ENCODE data around the gene FOXK1. TPM values are rescaled to one million over a fixed set of nuclear protein-coding genes. Genes with fewer than 3 reads are reported as not detected.

FOXK1 gene
- total RNA-seq, 4 donors from 2014 or later: 28.0 to 59.9 (median 34.2) TPM

DNA sequence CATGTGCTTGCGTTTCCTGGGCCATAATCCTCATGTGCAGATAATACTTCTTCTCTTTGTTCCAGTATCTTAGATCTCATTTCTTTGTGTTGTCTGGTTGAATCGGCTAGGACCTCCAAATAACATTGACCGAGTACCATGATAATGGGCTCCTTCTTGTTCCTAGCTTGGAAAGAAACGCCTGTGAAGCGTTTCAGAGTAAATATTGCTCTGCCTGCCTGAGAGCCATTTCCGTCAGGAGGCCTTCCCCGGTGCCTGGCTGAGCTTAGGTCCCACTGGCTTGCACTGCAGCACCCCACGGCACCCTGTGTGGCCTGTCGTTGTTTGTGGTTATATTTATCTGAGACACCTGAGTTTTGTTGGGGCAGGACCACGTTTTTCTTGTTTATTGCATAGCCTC is 17.7 kb downstream of the FOXK1 start:
- H3K27ac ChIP-seq: peak overlapping the region in 3 of 4 donors; percentile 8 to 24 (median 8)
- TF ChIP-seq POLR2A (IDR thresholded peaks at IDR 0.05): no peak
- no peak for TF ChIP-seq POLR2AphosphoS5 (IDR thresholded peaks at IDR 0.05)
- no peak for TF ChIP-seq EP300 (IDR thresholded peaks at IDR 0.05; ENCODE audit: low read depth)
- no peak for TF ChIP-seq CTCF (IDR thresholded peaks at IDR 0.05)
- intact Hi-C loops (cut with DNase I; ENCODE audit: low total_unique reads): no loop called here
- no peaks in the 10 kb centered on the region for H3K9me3 ChIP-seq
- H3K36me3 ChIP-seq: no peaks in the 10 kb centered on the region
- H3K27me3 ChIP-seq: no peaks in the 10 kb centered on the region
- in situ Hi-C loops (cut with MboI; ENCODE audit: low pct_ligation_motif_present in 1 of 4, low pct_unique_long_range_greater_than_20kb in 1 of 4, low sequenced_read_pairs in 3 of 4): no loop called here
- 67 to 71% methylated on average over 6 to 10 of the region's 10 CpGs for WGBS, 2 donors (ENCODE audit: low coverage in 1 of 2)
- no peak for DNase-seq
- peaks cover 10 to 38% (median 20%) of the 10 kb centered on the region in 4 donors for H3K4me1 ChIP-seq
- no peak overlapping the region for H3K4me3 ChIP-seq

DNA sequence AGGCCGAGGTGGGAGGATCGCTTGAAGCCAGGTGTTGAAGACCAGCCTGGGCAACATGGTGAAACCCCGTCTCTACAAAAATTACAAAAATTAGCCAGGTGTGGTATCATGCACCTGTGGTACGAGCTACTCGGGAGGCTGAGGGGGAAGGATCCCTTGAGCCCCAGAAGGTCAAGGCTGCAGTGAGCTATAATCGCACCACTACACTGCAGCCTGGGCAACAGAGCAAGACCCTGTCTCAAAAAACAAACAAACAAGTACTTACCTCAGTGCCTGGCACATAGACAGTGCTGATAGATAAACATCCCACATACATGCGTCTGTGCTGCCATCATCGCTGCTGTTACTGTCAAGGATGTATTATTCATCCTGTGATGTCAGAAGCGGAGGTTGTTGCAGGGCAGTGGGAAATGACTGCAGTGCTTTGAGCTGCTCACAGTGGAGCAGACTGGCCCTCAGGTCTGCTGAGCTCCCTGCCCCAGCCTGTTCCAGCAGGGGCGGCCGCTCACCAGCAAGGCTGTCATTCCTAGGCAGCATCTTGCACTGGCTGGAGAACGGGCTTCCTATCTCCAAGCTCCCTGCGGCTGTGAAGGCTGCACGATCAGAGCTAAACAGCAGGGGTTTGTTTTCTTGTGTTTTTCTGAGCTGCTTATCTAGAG is 18.6 kb downstream of the FOXK1 start:
- no peak for TF ChIP-seq CTCF (IDR thresholded peaks at IDR 0.05)
- peak in 1 of 3 donors; percentile 10 for TF ChIP-seq POLR2AphosphoS5 (IDR thresholded peaks at IDR 0.05)
- peak; percentile 27 for TF ChIP-seq EP300 (IDR thresholded peaks at IDR 0.05; ENCODE audit: low read depth)
- H3K9me3 ChIP-seq: no peaks in the 10 kb centered on the region
- H3K36me3 ChIP-seq: no peaks in the 10 kb centered on the region
- H3K4me1 ChIP-seq: peaks cover 10 to 36% (median 16%) of the 10 kb centered on the region in 4 donors
- intact Hi-C loops (cut with DNase I; ENCODE audit: low total_unique reads): no loop called here
- H3K27ac ChIP-seq: peak overlapping the region in 3 of 4 donors; percentile 8 to 24 (median 8)
- no peaks in the 10 kb centered on the region for H3K27me3 ChIP-seq
- in situ Hi-C loops (cut with MboI; ENCODE audit: low pct_ligation_motif_present in 1 of 4, low pct_unique_long_range_greater_than_20kb in 1 of 4, low sequenced_read_pairs in 3 of 4): no loop called here
- no peak overlapping the region for H3K4me3 ChIP-seq
- WGBS, 2 donors (ENCODE audit: low coverage in 1 of 2): 87 to 90% methylated on average over 4 to 14 of the region's 14 CpGs
- no peak for DNase-seq

GRCh38 chr7:4702961-4703512 is 20.9 kb downstream of the FOXK1 start:
- no peaks in the 10 kb centered on the region for H3K27me3 ChIP-seq
- DNase-seq: no peak
- no peak overlapping the region for H3K27ac ChIP-seq
- no peaks in the 10 kb centered on the region for H3K9me3 ChIP-seq
- WGBS, 2 donors (ENCODE audit: low coverage in 1 of 2): 83% methylated on average over 20 of the region's 20 CpGs; no CpG with 5 or more reads in 1 of the 2 donors
- H3K4me3 ChIP-seq: no peak overlapping the region
- in situ Hi-C loops (cut with MboI; ENCODE audit: low pct_ligation_motif_present in 1 of 4, low pct_unique_long_range_greater_than_20kb in 1 of 4, low sequenced_read_pairs in 3 of 4): no loop called here
- TF ChIP-seq CTCF (IDR thresholded peaks at IDR 0.05) (no peak), POLR2AphosphoS5 (IDR thresholded peaks at IDR 0.05) (no peak), EP300 (IDR thresholded peaks at IDR 0.05; ENCODE audit: low read depth) (no peak), POLR2A (IDR thresholded peaks at IDR 0.05) (no peak)
- H3K4me1 ChIP-seq: peaks cover 10 to 58% (median 28%) of the 10 kb centered on the region in 4 donors
- H3K36me3 ChIP-seq: no peaks in the 10 kb centered on the region
- intact Hi-C loops (cut with DNase I; ENCODE audit: low total_unique reads): no loop called here

DNA sequence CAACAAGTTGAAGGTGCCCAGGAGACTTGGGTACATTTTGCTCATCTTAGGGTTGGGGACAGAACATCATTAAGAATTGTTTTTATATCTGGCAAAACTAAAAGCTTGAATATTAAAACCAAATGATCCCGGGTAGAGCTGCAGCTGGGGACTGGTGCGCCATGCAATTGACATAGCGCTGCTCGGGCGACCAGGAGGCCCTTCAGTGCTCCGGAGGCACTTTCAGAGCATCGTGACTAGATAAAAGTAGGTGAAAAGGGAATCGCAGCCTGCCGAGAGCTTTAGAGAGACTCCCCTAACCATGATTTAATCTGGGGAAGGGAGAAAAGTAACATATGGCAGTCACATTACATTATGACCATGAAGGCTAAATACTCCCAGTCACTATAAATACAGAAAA is 21.4 kb downstream of the FOXK1 start:
- in situ Hi-C loops (cut with MboI; ENCODE audit: low pct_ligation_motif_present in 1 of 4, low pct_unique_long_range_greater_than_20kb in 1 of 4, low sequenced_read_pairs in 3 of 4): no loop called here
- Histone ChIP-seq H3K4me3 (no peak overlapping the region), H3K27ac (no peak overlapping the region), H3K36me3 (no peaks in the 10 kb centered on the region), H3K4me1 (peaks cover 10 to 59% (median 30%) of the 10 kb centered on the region in 4 donors), H3K27me3 (no peaks in the 10 kb centered on the region), H3K9me3 (no peaks in the 10 kb centered on the region)
- WGBS, 2 donors (ENCODE audit: low coverage in 1 of 2): 89 to 91% methylated on average over 9 of the region's 9 CpGs
- intact Hi-C loops (cut with DNase I; ENCODE audit: low total_unique reads): no loop called here
- TF ChIP-seq POLR2AphosphoS5 (IDR thresholded peaks at IDR 0.05) (no peak), CTCF (IDR thresholded peaks at IDR 0.05) (no peak), POLR2A (IDR thresholded peaks at IDR 0.05) (no peak), EP300 (IDR thresholded peaks at IDR 0.05; ENCODE audit: low read depth) (no peak)
- DNase-seq: no peak

Data from transverse colon (tissue), 4 donors.